Measurements from ENCODE around the gene ASIC4. TPM values are rescaled to one million over a fixed set of nuclear protein-coding genes. Genes with fewer than 3 reads are reported as not detected.

ASIC4 gene
- total and polyA plus RNA-seq, 2 of the 8 experiments (the other 6 are each of a cell fraction or from before 2014, with no cell fraction given) = 0.12 to 0.22 TPM

DNA sequence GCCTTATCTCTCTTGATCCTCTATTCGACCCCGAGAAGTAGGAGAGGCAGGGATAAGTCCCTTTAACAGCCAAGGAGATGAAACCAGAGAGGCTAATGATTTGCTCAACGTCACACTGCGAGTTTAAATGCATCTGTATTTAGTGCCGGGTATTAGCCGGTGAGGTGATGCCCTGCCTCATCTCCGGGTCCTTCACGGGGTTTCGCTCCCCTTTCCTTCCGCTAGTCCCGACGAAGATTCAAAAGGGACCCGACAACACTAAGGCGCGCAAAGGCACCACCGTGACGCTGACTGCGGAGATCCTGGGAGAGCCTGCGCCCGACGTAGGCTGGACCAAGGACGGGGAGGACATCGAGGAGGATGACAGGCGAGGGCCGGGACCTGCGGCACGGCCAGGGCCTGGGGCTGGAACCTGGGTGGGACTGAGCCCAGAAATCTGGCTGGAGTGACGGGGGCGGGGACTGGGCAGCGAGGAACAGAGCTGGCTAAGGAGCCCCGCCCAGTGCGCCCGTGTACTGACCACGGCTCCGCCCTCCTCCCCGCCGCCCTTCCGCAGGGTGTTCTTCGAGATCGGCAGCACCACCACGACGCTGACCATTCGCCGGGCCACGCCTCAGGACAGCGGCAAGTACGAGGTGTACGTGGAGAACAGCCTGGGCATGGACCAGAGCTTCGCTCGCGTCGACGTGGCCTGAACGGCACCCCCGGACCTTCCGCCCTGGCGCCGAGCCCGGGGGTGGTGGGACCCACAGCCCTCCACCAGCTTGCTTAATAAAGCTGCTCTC is 16.6 kb upstream of the ASIC4 start (continued):
- TF ChIP-seq, protein P1, sequence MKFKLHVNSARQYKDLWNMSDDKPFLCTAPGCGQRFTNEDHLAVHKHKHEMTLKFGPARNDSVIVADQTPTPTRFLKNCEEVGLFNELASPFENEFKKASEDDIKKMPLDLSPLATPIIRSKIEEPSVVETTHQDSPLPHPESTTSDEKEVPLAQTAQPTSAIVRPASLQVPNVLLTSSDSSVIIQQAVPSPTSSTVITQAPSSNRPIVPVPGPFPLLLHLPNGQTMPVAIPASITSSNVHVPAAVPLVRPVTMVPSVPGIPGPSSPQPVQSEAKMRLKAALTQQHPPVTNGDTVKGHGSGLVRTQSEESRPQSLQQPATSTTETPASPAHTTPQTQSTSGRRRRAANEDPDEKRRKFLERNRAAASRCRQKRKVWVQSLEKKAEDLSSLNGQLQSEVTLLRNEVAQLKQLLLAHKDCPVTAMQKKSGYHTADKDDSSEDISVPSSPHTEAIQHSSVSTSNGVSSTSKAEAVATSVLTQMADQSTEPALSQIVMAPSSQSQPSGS (IDR thresholded peaks at IDR 0.05; ENCODE audit: low read length) = no peak
- TF ChIP-seq ASH2L (IDR thresholded peaks at IDR 0.05; ENCODE audit: low read length) = no peak
